Measurements from ENCODE around the gene USP20. TPM values are rescaled to one million over a fixed set of nuclear protein-coding genes. Genes with fewer than 3 reads are reported as not detected.
"Not testable (repeated sequence)": the region's sequence is repeated elsewhere in the genome, so short reads cannot be mapped to it uniquely, and the experiment has no call there.

Gene USP20
- polyA plus RNA-seq (ENCODE audit: insufficient read length) = 17.5 TPM

DNA sequence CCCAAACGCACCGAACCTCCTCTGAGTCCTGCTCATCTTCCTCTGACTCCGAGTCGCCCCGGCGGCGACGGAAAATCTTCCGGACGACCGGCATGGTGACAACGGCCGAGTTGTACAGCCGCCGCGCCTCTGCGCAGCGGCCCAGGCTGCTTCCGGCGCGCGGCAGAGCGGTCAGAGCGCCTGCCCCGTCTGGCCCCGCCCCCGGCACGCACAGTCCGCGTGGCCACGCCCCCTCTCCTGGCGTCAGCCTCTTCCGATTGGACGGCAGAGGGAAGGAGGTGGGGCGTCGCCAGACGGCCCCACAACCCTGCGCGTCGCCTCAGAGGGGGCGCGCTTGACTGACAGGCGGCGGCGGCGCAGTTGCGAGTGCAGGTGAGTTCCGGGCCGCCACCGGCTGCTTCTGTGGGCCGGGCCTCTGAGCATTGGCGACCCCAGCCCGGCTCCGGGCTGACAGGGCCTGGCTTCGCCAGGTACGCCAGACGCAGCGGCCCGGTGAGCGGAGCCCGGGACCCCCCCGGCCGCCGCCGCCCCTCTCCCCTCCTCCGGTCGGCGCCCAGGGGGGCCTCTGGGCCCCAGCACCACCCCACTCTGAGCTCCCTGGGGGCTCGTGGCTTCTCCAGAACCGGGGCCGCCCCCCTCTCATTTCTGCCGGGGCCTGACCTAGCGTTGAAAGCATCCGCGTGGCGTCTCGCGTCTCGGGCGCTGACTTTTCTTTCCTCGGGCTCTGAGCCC lies at the start of gene USP20, which contains the start of gene C9orf78:
TSS of gene USP20 (plus strand) at position 331 of the 732 bp plus-strand sequence. CDS start 17,098 bp downstream, outside the sequence.
TSS of gene C9orf78 (minus strand) at position 148 of the 732 bp plus-strand sequence. CDS start at position 94, 54 bp downstream.
- DNase-seq = peak; percentile 98

DNA sequence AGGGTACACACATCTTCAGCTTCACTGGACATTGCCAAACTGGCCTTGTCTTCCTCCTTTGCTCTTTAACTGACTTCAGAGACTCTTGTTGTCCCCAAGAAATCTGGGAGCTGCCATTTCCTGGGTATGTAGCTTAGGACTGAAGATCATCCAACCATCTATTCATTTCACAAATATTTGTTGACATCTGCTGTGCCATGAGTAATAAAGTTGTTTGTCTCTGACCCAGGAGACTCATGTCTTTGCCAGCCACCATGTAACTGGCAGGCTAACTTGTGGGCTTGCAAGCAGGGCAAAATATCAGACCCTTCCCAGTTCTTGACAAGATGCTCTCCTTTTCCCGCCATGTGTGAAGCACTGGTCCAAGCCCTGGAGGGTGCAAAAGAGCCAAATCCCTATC lies 49.4 kb upstream of the USP20 start:
- DNase-seq = no peak

DNA sequence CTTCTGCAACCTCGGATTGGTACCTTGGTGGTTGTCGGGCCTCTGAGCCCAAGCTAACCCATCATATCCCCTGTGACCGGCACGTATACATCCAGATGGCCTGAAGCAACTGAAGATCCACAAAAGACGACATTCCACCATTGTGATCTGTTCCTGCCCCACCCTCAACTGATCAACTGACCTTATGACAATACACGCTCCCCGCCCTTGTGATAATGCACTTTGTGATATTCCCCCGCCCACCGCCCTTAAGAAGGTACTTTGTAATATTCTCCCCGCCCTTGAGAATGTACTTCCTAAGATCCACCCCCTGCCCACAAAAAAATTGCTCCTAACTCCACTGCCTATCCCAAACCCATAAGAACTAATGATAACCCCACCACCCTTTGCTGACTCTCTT lies 48.8 kb upstream of the USP20 start:
- DNase-seq = no peak

DNA sequence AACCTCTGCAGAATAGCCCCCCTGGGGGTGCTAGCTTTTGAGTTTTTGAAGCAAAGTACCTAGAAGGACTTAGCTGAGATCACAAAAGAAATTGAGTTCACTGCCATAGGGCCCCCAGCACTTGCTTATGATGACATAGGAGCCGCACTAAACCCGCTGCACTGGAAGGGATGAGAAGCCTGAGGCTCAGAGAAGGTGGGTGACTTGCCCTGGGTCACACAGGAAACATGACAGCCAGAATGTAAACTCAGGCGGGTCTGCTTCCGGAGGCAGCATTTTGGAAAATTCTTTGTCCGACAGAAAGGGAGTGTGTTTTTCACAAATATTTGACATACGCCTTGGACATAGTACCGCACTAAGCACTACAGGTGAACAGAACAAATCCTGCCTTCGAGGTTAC lies 40.7 kb upstream of the USP20 start:
- DNase-seq = no peak

DNA sequence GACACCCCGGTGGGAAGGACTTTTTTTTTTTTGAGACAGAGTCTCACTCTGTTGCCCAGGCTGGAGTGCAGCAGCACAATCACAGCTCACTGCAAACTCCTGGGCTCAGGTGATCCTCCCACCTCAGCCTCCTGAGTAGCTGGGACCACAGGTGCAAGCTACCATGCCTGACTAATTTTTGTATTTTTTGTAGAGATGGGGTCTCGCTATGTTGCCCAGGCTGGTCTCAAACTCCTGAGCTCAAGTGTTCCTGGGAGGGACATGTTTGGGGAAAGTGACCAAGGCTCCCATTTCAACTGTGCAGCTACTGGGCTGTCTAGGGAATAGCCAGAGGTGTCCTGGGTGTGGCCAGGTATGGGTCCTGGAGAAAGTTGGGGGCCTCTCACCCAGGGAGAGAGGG lies 39.2 kb upstream of the USP20 start:
- DNase-seq = not testable (repeated sequence)

DNA sequence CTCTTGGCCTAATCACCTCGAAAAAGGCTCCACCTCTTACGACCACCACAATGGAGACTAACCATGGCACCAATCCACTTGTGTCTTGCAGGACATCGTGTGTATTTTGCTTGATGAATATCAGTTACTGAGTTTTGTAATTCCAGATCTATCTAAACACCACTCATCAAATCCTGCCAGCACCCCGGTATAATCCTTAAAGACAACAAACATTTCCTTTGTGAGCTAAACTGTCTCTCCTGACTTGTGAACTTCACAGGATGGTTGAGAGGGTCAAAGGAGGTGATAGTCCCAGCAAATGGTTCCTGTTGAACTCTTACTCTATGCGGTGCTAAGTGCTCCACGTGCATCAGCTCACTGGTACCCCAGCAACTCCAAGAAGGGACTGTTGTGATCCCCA lies 36.3 kb upstream of the USP20 start:
- no peak for DNase-seq

DNA sequence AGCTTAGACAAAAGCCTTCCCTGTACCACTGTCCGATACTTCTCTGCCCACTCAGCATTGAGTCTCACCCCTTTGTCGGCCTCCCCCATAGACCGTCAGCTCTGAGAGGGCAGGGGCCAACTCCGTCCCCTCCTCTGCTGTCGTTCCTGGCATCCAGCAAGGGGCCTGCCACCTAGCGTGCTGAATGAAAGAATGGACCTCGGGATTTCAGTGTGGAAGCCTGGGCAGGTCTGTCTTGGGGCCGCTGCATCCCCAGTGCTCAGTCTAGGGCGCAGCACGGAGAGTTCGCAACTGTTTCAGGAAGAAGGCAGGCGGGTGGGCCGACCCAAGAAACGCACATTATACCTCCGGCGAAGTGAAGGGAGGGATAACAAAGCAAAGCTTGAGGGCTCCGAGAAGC lies 33.8 kb upstream of the USP20 start:
- no peak for DNase-seq

DNA sequence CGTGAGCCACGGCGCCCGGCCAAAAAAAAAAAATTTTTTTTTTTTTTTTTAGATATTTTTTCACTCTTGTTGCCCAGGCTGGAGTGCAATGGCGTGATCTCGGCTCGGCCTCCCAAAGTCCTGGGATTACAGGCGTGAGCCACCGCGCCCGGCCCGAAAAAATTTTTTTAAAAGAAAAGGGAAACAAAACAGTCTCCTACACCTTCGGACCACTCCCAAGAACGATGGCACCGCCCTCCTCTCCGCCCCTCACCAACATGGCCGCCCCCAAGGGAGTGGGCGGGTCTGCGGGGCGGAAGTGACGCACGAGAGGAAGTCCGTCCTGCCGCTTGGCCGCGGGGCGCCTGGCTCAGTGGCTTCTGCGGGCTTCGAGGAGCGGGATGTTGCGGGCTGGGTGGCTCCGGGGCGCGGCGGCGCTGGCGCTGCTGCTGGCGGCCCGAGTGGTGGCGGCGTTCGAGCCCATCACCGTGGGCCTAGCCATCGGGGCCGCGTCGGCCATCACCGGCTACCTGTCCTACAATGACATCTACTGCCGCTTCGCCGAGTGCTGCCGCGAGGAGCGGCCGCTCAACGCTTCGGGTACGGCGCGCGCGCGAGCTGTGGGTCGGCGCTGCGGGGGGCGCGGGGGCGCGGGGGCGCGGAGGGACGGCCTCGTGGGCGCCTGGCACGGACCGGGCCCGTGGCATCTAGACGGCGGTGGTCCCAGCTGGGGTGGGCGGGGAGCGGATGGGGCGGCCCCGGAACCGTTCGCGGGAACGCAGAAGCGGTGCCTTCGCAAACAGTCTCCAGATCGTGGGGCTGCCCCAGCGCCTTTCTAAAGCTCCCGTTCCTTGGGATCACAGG lies 32.2 kb upstream of the USP20 start, which contains the start of gene TOR1B:
TSS of gene TOR1B (plus strand) at position 352 of the 843 bp plus-strand sequence. CDS start at position 381, 29 bp downstream.
- peak; percentile 95 for DNase-seq

DNA sequence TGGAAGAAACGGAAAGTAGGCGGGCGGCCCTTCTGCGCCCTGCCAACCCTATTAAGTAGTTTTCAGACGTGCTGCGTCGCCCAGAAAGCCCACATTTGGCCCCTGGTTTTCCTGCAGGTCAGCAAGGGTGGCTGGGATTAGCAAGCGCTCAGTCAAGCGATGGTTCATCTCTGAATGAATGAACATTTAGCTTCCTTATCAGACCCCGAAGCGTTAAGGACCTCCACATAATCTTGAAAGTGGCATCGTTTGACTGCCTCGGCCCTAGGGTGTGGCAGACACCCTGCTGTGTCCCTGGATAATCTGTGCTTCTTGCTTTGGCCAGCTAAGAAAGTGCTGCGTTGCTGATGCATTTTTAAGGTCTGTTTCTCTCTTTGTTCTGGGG lies 31.6 kb upstream of the USP20 start:
- DNase-seq = no peak

DNA sequence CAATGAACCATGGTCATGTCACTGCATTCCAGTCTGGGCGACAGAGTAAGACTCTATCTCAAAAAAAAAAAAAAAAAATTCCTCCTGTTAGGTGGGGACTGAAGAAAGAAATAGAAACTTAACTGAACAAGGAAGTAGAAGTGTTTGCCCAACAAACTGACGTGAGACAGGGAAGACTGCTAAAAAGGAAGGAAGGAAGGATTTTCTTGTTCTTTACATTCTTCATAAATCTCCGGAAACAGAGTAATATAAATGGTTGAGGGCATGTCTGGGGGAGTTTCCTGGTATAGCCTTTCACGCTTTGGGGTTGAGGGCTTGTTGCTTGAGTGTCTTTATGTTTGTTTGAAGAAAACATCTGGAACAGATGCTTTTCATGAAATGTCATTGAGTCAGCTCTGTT lies 29.2 kb upstream of the USP20 start:
- no peak for DNase-seq

DNA sequence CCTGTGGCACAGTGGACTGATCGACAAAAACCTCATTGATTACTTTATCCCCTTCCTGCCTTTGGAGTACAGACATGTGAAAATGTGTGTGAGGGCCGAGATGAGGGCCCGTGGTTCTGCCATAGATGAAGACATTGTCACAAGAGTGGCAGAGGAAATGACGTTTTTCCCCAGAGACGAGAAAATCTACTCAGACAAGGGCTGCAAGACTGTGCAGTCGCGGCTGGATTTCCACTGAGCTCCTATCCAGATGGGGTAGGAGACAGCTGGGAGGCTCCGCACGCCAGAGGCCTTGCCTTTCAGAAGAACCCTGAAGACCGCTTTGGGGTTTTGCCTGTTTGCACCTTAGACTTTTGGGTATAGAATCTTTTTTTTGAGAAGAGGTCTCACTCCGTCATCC lies 25.9 kb upstream of the USP20 start:
- no peak for DNase-seq

DNA sequence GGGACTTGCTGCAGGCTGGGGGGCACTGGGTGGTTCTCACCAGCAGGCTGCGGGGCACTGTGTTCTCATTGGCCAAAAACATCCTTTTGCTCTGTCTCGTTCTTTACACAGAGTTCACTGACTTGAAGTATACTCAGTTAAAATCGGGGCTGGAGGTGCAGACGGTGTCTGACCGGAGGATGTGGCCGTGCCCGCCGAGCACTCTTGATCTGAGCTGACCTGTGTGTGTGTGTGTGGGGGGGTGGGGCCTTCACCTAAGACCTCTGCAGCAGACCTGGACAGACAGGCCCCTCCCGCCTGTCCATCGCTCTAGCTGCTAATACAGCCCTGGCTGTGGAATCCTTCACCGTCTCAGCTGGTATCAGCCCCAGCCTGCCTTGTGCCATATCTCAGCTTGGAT lies 25.1 kb upstream of the USP20 start:
- no peak for DNase-seq

DNA sequence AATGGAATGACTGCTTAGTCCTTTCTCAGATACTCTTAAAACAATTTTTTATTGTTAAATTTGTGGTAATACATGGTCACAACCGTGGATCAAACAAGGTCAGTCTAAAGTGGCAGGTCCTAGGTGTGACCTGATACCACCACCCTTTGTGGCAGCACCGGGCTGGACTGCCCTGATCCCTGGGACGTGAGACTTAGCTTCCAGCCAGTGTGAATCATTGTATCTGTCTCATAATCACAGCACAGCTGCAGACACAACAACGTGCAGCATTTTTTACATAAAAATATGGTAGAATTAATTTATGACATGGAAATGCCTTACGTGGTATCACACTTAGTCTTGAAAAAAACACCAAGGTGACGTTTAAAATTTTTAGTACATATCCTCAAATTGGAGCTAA lies 24.5 kb upstream of the USP20 start:
- DNase-seq = no peak

DNA sequence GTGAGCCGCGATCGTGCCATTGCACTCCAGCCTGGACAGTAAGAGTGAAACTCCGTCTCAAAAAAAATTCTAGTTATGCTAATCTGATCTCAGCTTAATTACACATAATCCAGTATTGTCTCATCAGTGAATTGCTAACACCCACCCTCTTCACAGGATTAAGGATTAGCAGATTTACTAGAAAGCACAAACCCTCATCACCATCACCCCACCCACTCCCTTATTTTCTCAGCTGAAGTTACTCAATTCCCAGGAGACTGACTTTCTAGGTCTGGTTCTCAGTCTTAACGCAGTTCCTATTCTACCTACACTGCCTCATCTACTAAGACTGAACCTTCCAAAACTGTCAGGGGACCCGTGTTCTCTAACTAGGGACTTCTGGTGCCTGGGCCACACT lies 23.3 kb upstream of the USP20 start:
- no peak for DNase-seq

DNA sequence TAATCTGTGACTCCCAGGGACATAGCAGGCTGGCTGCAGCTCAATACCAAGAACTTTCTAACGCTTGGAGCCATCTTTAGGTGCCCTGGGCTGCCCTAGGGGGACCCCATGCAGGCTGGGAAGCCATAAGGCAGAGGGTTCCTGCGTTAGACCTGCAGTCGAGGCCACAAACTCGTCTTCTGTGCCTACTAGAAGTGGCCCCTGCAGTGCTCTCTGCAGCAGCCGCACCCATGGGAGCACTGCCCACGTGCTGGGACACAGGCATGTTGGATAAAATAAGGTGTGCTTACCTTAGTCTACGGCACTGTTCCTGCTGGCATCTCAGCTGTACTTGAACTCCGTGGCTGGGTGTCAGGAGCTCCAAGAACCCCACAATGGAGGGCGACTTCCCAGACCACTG lies 22.9 kb upstream of the USP20 start:
- DNase-seq = no peak

DNA sequence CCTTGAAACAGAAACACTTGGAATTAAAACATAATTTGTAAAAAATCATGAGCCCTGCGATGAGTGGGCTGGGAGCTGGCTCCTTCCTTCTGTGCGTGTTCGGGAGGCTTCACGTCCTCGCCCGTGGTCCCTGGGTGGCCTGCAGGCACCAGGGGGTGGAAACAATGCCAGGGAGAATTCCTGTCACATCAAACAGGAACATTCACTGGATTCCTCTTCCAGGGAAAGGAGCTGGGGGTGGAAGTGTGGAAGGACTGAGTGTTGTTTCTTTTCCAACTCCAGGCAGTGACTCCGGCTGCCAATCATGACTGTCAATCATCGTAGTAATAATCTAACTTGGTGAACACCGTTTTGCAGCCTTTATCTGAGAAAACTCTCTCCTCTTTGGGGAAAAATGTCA lies 21.6 kb upstream of the USP20 start:
- no peak for DNase-seq

DNA sequence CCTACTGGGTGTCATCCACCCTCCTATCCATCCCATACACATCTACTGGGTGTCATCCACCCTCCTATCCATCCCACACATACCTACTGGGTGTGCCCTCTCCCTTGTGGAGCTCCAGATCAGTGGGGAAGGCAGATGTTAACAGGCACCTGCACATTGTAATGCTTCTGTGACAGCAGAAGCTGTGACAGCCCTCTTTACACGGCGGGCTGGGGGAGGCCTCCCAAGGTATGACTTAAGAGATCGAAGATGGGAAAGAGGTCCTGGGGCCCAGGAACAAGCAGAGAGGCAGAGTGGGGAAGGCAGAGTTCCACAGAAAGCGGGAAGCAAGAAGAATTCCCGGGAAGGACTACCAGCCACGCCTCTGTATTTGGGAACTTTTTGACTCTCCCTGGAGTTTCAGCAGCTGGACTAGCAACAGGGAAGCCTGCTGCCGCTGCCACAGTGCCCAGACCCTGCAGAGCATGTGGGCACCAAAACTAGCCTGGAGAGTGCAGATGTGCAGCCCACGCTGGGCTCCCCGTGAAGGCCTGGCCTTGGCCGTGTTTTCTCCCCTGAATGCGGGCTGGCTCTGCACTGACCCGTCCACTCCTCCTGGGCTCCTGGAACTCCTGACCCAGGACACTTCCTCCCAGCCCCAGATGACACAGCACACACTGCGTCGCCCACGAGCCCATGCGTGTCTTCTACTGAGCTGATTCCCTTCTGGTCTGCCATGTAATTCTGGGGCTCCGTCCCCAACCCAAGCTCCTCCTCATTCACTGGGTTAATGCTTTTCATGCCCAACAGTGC lies 20.6 kb upstream of the USP20 start:
- DNase-seq = no peak

DNA sequence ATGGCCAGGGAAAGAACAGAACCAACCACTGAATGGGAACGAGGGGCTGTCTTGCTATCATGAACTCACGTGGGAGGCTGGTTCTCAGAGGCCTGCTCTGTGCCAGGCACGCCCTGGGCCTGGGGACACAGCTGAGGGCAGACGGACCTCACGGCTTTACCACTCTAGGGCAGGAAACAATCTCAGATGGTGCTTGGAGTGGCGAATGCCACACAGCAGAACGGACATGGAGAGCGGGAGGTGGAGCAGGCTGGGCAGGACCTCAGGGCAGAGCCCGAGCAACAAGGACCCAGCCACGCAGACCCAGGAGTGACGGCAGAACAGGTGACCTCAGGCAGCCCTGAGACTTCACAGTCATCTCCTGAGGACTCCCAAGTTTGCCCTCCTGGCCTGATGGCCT lies 20.0 kb upstream of the USP20 start:
- no peak for DNase-seq

DNA sequence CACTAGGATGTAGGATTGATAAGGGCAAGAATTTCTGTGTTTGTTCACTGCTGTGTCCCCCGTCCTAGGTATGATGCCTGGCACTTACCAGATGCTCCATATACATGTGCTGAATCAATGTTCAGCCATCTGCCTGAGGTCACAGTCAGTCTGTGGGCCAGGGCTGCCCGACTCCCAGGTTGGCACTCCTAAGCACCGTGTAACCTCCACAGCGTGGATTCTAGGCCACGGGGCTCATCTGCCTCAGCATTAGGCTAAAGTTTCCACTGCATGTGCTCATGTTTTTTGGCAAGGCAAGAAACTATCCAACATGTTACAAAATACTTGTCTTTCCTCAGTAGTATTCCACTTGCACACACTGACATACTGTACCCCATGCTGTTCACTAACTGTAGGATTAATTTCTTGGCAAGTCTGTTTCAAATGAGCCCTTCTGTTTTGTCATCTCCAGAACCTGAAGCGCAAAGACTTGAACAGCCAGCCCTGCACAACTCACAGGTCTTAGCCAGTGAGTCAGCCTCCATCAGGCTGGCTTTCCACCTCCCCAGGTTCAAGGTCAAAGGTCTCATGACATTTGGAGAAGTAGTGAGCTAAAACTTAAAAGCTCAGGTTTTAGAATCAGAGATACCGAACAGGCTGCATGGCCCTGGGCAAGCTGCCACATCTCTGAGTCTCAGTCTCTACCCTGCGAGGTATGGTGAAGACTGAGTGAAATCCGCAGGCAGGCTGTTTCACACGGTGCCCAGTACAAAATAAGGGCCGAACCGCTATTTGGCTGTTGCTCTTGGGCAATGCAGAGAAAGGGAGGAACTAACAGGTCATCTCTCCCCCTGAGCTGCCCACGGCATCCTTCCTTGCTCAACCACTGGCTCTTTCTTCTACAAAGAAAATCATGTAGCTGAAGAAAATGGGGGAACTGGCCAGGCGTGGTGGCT lies 18.5 kb upstream of the USP20 start:
- no peak for DNase-seq

DNA sequence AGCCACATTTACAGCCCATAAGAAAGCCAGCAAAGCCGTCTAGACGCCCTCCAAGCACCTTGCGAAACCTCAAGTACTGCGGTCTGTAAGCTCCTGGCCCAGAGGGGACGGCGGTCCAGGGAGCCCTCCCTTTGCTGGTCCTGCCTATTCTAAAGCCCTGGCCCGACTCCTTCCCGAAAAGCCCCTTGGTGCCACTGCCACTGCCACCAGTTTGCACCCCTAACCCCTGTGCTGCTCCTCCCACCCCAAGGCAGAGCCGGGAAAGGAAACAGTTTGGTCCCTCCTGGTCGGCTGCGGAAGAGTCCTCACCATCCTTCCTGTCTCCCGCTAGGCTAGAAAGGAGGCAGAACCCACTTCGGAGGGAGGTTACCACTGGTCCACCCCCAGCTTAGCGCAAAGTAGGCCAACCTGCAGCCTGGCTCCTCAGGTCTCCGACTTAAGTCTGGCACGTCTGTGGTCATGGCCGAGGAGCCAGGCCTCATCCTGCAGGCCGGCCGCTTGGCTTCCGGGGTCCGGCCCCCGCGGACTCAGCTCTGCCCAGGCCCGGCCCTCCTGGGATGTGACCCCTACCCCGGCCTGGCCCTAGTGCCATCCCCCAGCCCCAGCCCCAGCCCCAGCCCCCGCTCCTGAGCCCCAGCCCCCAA lies 12.2 kb upstream of the USP20 start:
- no peak for DNase-seq

DNA sequence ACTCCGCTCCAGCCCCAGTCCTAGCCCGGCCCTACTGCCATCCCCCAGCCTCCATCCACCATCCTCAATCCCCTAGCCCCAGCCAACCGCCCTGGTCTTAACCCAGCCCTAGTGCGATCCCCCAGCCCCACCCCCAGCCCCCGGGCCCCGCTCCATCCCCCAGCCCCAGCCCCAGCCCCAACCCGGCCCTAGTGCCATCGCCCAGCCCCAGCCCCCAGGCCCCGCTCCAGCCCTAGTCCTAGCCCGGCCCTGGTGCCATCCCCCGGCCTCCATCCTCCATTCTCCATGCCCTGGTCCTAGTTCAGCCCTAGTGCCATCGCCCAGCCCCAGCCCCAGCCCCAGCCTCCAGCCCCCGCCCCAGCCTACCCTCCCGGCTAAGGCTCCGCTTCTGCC lies 11.7 kb upstream of the USP20 start:
- no peak for DNase-seq
